Islet precursor cell (in vitro differentiated cells): ENCODE results near the gene PI4KB.

ENCODE experiments used
- DNase-seq: peaks from one replicate; pipeline ENCODE4 v3.0.0-alpha.2; 2018

Gene PI4KB

DNA sequence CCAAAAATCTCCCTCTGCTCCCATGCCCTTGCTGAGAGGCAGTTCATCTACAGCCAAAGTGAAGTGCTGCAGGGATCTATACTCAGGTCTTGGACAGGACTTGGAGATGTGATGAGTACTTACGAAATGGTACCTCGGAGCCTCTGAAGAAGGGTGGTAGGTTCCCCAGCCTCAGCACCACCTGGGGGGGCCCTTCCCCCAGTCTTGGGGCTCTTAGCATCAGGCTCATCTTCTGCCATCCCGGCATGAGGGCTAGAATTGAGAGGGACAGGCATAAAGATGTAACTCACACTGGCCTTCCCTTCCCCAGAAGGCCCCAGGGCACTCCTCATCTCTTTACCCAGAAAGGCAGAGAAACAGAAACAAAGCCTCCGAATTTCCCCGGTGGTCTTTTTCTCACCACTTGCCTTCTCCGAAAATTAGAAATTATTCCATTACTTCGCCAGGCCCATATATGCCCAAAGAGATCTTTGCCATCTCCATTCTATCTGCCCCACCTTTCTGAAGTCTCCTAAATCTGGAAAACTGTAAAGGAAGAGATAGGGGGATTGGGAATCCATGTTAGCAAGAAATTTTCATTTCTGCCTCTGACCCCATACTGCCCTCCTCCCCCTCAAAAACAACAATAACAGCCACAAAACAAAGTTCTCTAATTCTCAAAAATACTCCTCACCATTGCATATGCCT lies 19.0 kb upstream of the PI4KB start:
- no peak for DNase-seq

DNA sequence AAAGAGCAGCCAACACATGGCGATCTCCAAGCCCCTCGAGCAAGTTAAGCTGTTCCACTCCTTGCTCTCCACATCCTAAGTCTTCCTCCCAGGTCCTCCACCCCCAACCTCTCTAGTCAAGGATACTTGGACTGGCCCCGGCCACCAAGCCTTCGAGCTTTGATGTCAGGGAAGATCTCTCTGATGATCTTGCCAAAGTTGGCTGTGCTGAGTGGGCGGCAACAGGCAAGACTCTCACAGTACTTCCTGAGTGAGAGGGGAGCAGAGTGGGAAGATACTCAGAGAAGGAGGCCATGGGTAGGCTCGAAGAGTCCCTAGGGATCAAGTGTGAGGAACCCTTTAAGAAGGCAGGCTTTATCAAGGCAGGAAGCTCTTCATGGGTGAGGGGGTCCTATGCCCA lies 17.1 kb upstream of the PI4KB start:
- DNase-seq = no peak

DNA sequence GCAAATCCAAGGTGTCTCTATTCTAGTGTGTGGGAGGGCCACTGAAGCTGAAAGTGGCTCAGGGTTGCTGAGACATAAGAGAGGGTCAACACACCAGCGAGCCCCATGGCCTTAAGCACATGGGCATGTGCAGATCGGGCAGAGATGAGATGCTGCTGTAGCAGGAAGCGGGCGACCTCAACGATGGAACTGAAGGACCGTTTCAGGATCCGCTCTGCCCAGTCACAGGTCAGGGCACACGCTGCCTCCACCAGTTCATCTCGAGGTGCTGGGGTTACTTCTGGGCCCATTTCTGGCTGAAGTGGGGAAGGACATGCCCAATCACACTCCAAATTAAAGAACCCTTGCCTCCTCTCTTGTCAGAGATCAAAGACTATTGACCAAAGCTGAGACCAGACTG lies 16.4 kb upstream of the PI4KB start:
- DNase-seq = no peak

DNA sequence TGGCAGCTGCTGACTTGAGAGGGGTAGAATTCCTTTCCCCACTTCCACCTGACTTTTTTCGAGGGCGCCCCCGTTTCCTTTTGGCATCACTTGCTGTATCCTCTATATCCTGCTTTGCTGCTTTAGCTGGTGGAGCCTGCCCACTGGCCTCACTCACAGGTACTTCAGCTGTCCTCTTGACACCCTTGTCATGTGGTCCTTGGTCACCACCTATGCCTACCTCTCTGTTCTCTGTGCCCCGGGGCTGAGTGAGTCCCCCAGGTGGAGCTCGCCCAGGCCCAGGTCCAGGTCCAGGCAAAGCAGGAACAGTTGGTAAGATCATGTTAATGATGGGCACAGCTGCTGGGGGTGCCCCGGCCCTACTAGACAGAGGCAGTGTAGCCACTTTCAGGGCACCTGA lies 15.4 kb upstream of the PI4KB start:
- no peak for DNase-seq

DNA sequence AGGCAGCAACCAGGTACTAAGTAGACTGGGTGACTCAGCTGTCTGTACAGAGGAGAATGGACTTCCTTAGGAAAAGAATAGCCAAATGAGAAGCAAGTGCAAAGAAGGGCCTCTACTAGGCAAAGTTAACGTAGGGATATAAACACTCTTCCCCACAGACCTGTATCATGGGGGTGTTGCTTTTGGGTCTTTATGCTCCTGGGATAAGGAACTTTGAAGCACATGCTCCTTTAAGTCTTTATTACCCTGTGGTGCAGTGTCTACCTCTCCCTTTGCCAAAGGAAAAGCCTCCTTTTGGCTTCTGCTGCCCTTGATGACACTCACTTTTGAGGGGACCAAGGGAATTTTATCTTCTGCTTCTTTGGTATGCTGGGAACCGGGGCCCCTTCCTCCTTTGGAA lies 14.8 kb upstream of the PI4KB start:
- DNase-seq = no peak

DNA sequence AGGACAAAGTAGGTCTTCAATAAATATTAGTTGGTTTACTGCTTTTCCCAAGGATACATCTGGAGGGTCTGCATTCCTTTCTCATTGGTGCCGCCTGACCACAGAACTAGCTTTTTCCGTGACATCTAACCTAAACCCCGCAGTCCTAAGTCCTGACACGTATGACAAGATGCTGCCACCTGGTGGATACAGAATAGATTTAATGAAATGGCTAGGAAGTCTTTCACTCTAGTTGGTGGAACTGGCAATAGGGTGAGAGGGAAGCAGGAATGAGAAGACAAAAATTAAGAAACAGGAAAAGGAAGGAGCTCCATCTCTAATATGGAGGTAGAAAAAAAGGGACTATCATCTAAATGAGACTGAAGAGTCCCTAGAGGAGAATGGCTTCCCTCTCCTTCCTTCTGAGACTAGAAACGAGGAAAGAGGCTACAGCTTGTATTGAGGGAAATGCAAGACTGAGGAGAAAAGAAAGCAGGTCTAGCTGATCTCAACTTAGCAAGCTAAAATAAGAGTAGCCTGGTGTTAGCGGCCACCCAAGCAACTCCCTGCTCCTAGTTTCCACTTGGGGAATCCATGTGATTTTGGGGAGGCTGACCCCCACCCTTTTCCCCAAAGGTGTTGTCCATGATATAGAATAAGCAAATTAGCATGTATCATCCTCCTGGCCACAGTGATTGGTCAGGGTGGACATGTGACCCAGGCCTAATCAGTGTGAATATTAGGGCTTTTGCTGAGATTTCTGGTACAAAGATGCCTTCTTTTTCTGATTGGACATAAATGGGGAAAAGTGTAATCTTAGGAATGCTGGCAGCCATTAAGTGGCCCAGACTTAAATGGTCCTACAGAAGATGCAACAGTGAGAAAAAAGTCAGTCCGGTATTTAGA lies 13.9 kb upstream of the PI4KB start:
- peak; percentile 89 for DNase-seq

DNA sequence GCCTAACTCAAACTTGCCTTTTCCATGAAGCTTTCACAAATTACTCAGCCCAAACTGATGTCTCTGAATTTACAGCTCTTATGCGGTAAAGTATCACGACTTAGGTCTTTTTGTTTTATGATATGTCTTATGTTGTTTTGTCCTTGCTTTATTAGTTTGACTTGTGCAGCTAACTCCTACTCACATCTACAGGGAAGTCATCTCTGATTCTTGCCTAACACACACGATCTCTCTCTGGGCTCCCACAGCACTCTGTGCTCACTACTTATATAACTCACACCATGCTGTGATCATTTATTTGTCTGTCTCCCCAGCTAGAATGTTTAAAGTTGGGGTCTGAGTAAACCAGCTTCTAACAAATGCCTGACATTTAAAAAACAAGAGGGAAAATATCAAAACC lies 9.3 kb upstream of the PI4KB start:
- no peak for DNase-seq

DNA sequence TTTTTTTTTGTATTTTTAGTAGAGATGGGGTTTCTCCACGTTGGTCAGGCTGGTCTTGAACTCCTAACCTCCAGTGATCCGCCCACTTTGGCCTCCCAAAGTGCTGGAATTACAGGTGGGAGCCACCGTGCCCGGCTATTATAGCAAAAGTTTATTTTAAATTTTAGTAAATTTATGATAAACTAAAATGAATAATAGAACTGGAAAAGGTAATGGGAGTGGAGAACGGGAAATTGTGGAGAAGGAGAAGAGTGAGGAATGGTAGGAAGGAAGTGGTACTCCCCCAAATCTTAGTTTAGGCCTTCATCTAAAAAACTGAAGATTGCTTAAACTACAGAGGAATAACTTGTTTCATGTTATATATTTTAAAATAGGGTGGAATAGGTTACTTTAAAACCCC lies 7.6 kb upstream of the PI4KB start:
- no peak for DNase-seq

DNA sequence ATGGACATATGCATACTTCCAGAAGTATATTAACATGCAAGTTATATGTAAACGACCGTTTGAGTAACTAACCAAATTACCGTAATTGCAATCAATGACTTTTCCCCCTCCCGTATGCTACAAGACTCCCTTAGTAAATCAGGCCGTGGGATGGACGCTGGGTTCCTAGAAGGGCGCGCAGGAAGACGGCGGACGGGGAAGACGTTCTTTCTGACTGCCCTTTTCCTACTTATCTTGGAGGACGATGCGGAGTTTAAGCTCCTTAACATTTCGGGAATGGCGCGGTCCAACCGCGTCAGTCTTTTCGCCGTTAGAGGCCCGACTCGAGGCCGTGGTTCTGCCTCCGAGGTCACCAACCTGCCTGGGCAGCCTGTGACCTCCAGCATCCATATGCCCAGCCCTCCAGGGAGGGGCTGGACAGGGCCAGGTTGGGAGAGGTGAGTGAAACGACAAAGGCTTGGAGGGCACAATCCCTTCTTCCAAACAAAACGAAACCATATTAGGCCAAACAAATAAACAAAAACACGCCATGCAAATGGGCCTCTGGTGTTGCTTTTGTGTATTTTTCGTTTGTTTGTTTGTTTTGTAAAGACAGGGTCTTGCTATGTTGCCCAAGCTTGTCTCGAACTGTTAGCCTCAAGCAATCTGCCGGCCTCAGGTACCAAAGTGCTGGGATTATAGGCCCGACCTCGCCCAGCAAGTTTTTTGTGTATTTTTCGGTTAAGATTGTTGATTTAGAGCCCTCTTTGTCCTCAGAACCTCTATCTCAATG lies 873 bp upstream of the PI4KB start:
- DNase-seq = peak; percentile 69

DNA sequence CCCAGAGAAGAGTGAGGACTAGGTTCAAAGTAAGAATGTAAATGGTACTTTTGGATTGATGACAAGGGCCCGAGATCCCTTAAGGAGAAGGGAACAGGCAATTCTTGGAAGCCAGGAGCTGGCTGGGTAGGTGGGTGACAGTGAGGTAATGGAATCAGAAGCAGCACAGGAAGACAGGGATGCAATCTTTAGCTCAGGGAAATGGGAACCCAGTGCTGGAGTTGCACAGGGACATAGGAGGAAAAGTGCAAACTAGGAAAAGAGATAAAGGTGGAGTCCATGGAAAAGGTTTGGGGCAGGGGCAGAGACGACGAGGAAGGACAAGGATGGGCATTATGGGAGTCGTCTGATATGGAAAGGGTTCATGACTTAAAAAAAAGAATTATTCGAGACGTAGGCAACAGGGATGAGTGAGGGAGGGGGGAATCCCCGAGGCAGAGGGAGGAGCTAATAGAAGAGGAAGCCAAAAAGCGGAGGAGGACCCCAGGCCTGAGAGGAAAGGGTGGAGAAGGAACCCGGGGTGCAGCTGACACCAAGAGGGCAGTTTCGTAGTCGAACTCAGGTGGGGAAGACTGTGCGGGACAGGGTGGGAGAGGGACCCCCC lies 495 bp downstream of the PI4KB start:
- DNase-seq = no peak

DNA sequence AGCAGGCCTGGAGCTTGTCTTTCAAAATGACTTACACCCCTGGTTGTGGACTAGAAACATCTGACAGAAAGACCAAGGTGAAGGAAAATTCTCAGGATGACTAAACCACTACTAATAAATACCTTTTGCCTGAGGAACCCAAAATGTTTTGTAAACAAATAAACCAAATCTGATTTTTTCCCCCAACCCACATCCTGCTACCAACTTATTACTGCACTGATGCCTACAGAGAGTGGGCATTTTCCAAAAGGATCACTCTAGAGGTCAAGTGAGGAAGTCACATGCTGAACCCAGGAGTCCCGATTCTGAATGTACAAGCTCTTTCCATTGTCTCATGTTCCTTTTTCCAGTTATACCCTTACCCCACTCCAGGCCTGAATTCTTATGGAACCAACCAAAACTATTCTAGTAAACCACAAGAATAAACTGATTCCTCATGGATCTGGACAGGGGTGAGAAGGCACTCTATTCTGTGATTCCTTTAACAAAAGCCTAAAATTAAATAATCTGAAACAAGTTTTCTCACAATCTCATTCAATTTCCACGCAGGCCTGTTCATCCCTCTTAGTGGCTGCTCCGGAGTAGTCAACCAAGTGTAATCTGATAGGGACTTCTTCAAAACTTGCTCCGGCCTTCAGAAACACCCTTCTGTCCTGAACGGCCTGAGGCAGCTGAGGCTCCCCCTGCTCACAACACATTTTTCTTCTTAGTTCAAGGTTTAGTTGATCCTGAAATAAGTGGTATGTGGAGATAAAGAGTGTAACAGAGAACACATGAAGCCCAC lies 1.4 kb downstream of the PI4KB start:
- DNase-seq = no peak

DNA sequence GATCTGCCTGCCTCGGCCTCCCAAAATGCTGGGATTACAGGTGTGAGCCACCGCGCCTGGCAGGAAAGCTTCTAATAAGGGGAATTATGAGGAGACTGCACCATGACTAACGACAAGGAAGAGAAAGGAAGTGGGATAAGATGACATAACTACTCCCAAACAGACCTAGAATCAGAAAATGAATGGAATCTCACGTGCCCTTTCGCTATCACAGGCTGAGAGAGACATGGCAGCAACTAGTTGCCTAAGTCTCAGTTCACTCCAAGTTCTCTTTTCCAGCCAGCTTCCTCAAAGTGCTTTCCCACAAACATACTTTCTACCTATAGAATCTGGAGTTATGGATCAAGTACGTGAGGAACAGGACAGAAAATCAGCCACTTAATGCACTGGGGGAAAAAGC lies 2.0 kb downstream of the PI4KB start:
- no peak for DNase-seq

DNA sequence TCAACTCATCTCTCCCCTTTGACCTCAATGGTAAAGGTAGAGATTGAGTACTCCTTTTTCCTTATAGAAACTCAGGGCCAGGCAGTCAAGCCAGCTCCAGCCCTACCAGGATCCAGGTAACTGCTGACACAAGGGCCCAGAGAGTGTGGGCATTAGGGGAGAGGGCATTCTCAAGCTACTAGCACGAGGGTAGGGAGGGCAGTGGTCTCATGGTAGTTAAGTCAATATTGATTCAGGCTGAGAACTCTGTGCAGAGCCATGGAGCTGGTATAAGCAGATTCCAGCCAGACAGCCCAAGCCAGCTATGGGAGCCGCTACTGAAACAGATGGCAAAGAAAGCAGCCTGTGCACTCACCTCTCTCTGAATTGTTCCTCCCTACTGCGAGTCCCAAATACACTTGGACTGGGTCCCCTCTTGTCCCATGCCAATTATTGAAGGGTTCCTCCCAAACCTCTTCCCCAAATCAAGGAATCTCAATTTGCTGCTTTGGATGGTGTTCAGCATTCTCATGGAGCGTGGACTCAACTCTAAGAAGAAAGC lies 2.8 kb downstream of the PI4KB start:
- DNase-seq = no peak

DNA sequence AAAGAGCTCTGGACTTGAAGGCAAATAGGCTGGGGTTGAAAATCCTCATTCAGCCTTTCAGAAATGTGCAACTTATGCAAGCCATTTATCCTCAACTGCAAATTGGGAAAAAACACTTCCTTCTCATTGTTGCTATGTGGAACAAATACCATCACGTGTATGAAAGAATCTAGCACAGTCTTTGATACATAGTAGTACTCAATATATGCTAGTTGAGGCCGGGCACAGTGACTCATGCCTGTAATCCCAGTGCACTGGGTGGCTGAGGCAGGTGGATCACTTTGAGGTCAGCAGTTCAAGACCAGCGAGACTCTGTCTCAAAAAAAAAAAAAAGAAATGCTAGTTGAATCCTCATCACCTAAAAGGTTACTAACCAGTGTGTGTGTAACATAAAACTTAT lies 8.2 kb downstream of the PI4KB start:
- DNase-seq = no peak

DNA sequence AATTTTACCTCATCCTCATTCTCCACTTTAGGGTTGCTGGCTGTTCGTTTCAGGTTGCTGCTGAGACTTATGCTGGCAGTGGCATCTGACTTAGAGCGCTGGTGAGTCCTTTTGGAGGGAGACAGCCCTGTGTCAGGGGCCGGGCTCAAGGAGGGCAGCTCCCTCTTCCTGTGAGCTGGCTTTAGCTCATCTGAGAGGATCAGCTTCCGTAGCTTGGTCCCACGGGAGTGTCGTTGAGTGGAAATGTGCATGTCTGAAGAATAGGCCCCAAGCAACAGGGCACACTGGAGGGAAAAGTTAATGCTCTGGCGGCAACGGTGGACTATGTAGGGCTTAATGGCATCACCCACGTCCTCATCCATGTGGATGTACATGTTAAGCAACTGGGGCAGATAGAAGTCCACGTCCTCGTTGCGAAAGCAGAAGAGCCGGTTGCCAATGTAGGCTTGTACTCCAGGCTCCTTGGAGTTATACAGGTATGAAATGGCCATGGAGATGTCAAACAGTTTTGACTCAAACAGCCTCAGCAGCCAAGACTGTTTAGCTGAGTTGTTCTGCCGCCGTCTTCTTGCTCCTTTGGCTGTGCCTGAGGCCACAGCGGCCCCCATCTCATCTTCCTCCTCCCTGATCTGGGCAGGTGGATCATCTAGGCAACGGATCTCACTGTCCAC lies 11.5 kb downstream of the PI4KB start:
- no peak for DNase-seq

DNA sequence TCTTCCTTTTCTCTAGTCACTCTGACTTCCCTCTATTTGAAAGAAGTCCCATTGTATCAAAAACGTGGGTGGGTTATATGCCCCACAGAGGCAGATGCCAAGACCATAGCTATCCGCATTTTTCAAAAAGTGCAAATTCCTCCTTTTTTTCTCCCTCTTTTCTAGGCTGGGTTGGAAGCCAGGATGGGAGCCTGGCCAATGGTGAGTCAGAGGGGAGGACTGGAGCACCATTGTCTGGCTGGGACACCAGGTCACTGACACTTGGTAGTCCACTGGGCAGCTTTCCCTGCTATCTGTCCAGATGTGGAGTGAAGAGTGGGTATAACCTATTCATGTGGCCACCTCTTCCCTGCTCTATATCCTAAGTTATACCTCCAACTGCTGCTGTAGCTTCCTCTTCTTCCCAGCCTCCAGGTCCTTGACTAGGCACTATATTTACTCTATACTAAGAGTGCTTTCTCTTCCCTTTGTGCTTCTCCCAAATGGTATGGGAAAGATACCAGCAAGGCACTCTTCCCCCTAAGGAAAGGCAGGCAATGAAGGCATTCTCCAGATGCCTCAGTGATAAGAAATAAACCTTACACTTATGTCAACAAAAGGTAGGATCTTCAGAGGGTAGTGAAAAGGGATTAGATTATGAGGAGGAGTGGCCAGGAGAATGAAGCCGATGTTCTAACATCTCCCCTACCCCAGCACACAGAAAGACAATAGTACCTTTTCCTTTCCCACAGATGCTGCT lies 12.9 kb downstream of the PI4KB start:
- DNase-seq = peak; percentile 73

DNA sequence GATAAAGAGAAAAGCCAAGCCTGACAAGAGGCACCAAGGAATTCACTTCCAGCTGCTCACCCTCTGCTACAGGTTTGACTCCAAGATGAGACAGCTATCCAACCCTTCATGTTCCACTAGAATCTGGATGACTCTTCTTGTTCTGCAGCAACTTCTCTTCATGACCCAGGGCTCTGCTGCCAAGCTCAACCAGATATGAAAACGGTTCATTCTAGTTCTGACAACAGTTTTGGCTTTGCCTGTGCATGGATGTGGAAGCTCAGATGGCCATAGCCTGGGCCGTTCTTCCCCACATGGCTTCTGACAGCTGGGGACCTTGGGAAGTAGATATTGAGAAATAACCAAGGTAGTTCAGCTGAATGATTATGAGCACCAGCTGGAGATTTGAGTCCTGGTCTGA lies 13.7 kb downstream of the PI4KB start:
- no peak for DNase-seq

DNA sequence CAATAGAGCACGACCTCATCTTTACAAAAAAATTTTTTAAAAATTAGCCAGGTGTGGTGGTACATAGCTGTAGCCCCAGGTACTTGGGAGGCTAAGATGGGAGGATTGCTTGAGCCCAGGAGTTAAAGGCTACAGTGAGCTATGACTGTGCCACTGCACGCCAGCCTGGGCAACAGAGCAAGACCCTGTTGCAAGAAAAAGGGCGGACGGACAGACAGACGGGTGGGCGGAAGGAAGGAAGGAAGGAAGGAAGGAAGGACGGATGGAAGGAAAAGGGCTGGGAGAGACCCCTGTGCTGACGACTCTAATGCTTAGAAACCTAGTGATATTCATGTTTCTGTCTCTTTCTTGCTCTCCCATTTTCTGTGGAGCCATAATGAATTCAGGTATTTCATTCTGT lies 14.4 kb downstream of the PI4KB start:
- no peak for DNase-seq

DNA sequence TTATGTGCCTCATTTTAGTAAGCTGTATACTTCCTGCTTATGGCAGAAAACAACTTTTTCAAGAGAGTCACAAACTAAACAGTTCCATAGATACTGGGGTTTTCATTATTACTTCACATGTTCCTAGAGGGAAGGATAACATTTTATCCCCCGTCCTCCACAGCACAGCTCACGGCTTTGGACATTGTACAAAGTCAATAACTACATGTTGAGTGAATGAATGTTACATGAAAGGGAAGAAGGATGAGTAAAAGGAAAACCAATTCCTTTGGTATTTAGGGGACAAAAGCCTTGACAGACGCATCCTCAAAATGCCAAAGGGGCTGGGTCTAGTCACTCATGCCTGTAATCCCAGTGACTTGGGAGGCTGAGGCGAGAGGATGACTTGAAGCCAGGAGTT lies 14.8 kb downstream of the PI4KB start:
- DNase-seq = no peak

DNA sequence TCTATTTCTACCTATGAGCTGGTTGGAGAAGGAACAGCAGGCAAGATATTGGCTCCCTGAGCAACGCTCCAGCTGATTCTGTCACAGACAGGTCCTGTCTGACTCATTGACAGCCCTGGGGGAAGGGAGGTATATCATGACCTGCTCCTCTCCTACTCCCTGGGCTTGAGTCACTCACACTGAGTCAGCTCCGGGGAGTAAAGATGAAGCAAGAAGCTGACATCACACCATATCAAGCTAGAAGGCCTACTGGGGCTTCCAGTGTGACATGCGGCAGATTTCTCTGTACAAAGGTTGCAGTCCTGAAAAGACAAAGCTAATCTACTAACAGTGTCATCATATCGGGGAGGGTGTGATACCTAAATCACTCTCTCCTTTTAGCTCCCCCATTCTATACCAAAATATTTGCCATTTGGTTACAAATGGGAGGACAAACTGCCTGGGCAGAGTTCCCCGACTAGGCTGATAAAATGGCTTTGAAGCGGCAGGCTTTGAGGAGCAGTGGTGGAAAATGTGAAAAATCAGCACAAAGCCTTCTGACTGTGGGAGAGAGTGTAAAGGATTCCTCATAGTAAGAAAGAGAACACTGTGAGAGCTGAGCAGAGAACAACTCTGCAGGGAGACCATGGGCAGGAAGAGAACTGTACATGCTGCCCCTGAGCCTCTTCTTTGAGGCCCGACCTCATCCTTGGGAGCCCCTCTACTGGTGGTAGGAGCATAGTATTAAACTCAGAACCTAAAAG lies 15.5 kb downstream of the PI4KB start:
- peak; percentile 99 for DNase-seq
